Measurements from ENCODE around the gene NRP2. TPM values are rescaled to one million over a fixed set of nuclear protein-coding genes. Genes with fewer than 3 reads are reported as not detected.

NRP2 gene
- total and polyA plus RNA-seq, 4 donors: 3.8 to 17.7 (median 12.2) TPM

GRCh38 chr2:205706769-205707381 lies 24.6 kb downstream of the NRP2 start:
- Histone ChIP-seq H3K27me3 (ENCODE audit: control insufficient read depth in 4 of 4, insufficient read depth in 4 of 4, low read length in 3 of 4) (no peaks in the 10 kb centered on the region), H3K9ac (ENCODE audit: low read depth in 1 of 2, low read length in 2 of 2) (no peak overlapping the region), H3K4me3 (ENCODE audit: low read depth in 1 of 3, low read length in 3 of 3) (no peak overlapping the region), H3K27ac (ENCODE audit: low read depth in 1 of 2, low read length in 2 of 2) (peak overlapping the region; percentile 32 to 85), H3K36me3 (ENCODE audit: control insufficient read depth in 4 of 4, insufficient read depth in 3 of 4, low read depth in 1 of 4, low read length in 3 of 4) (no peaks in the 10 kb centered on the region), H3K4me1 (ENCODE audit: control insufficient read depth in 4 of 4, insufficient read depth in 4 of 4, low read length in 3 of 4) (peaks cover 0 to 3% (median 0%) of the 10 kb centered on the region in 4 donors), H3K9me3 (ENCODE audit: control insufficient read depth in 4 of 4, low read length in 3 of 4) (no peaks in the 10 kb centered on the region)
- DNase-seq (ENCODE audit: low spot score): no peak
- WGBS: 66% methylated on average over 10 of the region's 10 CpGs
- TF ChIP-seq FOXA2 (IDR thresholded peaks at IDR 0.05) (no peak), RXRA (IDR thresholded peaks at IDR 0.05) (no peak), JUND (IDR thresholded peaks at IDR 0.05) (peak in 1 of 2 donors; percentile 21), HNF4A (conservative IDR thresholded peaks at IDR 0.05) (no peak), GABPA (IDR thresholded peaks at IDR 0.05 in 1 of 2, conservative IDR thresholded peaks at IDR 0.05 in 1 of 2) (no peak), EGR1 (IDR thresholded peaks at IDR 0.05; ENCODE audit: low read depth in 2 of 2) (no peak), YY1 (IDR thresholded peaks at IDR 0.05) (no peak), SP1 (IDR thresholded peaks at IDR 0.05) (peak; percentile 20), REST (IDR thresholded peaks at IDR 0.05) (no peak), ZBTB33 (IDR thresholded peaks at IDR 0.05) (no peak), FOXA1 (IDR thresholded peaks at IDR 0.05) (no peak), TAF1 (conservative IDR thresholded peaks at IDR 0.05) (no peak), ATF3 (IDR thresholded peaks at IDR 0.05) (no peak)

GRCh38 chr2:205708231-205708631 lies 25.9 kb downstream of the NRP2 start:
- DNase-seq (ENCODE audit: low spot score): no peak

More at GRCh38 chr2:205708231-205708631, 25.9 kb downstream of the NRP2 start:
- no peak for TF ChIP-seq TAF1 (conservative IDR thresholded peaks at IDR 0.05)
- TF ChIP-seq NR2F2 (IDR thresholded peaks at IDR 0.05): peak; percentile 87
- no peak for TF ChIP-seq YY1 (IDR thresholded peaks at IDR 0.05)
- no peak overlapping the region for H3K9ac ChIP-seq (ENCODE audit: low read depth in 1 of 2, low read length in 2 of 2)
- no peaks in the 10 kb centered on the region for H3K9me3 ChIP-seq (ENCODE audit: control insufficient read depth in 4 of 4, low read length in 3 of 4)
- no peaks in the 10 kb centered on the region for H3K36me3 ChIP-seq (ENCODE audit: control insufficient read depth in 4 of 4, insufficient read depth in 3 of 4, low read depth in 1 of 4, low read length in 3 of 4)
- WGBS: 77% methylated on average over 11 of the region's 11 CpGs
- no peaks in the 10 kb centered on the region for H3K27me3 ChIP-seq (ENCODE audit: control insufficient read depth in 4 of 4, insufficient read depth in 4 of 4, low read length in 3 of 4)
- H3K4me3 ChIP-seq (ENCODE audit: low read depth in 1 of 3, low read length in 3 of 3): no peak overlapping the region
- H3K4me1 ChIP-seq (ENCODE audit: control insufficient read depth in 4 of 4, insufficient read depth in 4 of 4, low read length in 3 of 4): no peaks in the 10 kb centered on the region
- H3K27ac ChIP-seq (ENCODE audit: low read depth in 1 of 2, low read length in 2 of 2): peak overlapping the region; percentile 32 to 85
